Breast epithelium (tissue), 4 donors: ENCODE data around the gene SULT2B1. TPM values are rescaled to one million over a fixed set of nuclear protein-coding genes. Genes with fewer than 3 reads are reported as not detected.
A peak's percentile ranks its signal among the peaks of the same experiment; 100 is the strongest.

ENCODE experiments used
- DNase-seq, 2 donors: peaks; one replicate each; pipeline ENCODE4 v3.0.0-alpha.2; 2019; ENCODE audit warnings: low spot score in 2 of 2
- H3K27ac ChIP-seq, 2 donors: fragments of 200-600 bp; sonication (generic) in 1 of 2; one replicate each; pipeline ENCODE4 v1.5.1; 2016 to 2019; ENCODE audit warnings: mild to moderate bottlenecking in 1 of 2
- H3K27me3 ChIP-seq, 2 donors: fragments of 200-600 bp; sonication (generic) in 1 of 2; one replicate each; pipeline versions ENCODE4 v1.5.1 to v1.6.0; 2017 to 2019; ENCODE audit warnings: control low read depth in 1 of 2, mild to moderate bottlenecking in 1 of 2
- H3K36me3 ChIP-seq: fragments of 200-600 bp; one replicate; pipeline ENCODE4 v1.5.1; 2019
- H3K4me1 ChIP-seq, 2 donors: fragments of 200-600 bp; sonication (generic); one replicate each; pipeline ENCODE4 v1.5.1; 2016 to 2019; ENCODE audit warnings: control low read depth in 1 of 2
- H3K4me3 ChIP-seq, 3 donors: fragments of 200-600 bp; sonication (generic); 1 replicate in 2 of 3; 2 replicates in 1 of 3; pipeline ENCODE4 v1.5.1; 2016 to 2019; ENCODE audit warnings: mild to moderate bottlenecking in 3 of 3, moderate library complexity in 2 of 3
- H3K9me3 ChIP-seq, 2 donors: fragments of 200-600 bp; sonication (generic) in 1 of 2; one replicate each; pipeline ENCODE4 v1.5.1; 2016 to 2019; ENCODE audit warnings: control low read depth in 1 of 2
- CTCF ChIP-seq, 3 donors: fragments of 450-650 bp; IDR thresholded peaks; one replicate each; pipeline ENCODE4 v1.5.1; 2016 to 2017; ENCODE audit warnings: antibody characterized with exemption in 3 of 3, mild to moderate bottlenecking in 3 of 3, moderate library complexity in 3 of 3
- POLR2A ChIP-seq: fragments of 450-650 bp; IDR thresholded peaks from one replicate; pipeline ENCODE4 v1.6.1; 2016; ENCODE audit warnings: antibody characterized with exemption, mild to moderate bottlenecking, moderate library complexity
- POLR2AphosphoS5 ChIP-seq, 3 donors: sonication (generic); formaldehyde crosslinking; IDR thresholded peaks; one replicate each; pipeline ENCODE4 v1.6.1; 2017; ENCODE audit warnings: antibody characterized with exemption in 3 of 3
- intact Hi-C: fragments of 100-400 bp; cut with DNase I; formaldehyde crosslinking; loops from one replicate; pipeline ENCODE4 v1.15.1; 2023; ENCODE audit warnings: low total_unique reads
- total RNA-seq, 3 donors: library from RNA; depleted of rRNA; stranded (reverse); fragments of >200 nt; gene quantifications; one replicate each; pipeline ENCODE4 v1.1.0, GENCODE V29; 2016

Gene SULT2B1
- total RNA-seq, 3 donors from 2014 or later: 5.6 to 7.5 TPM; not detected in 1

DNA sequence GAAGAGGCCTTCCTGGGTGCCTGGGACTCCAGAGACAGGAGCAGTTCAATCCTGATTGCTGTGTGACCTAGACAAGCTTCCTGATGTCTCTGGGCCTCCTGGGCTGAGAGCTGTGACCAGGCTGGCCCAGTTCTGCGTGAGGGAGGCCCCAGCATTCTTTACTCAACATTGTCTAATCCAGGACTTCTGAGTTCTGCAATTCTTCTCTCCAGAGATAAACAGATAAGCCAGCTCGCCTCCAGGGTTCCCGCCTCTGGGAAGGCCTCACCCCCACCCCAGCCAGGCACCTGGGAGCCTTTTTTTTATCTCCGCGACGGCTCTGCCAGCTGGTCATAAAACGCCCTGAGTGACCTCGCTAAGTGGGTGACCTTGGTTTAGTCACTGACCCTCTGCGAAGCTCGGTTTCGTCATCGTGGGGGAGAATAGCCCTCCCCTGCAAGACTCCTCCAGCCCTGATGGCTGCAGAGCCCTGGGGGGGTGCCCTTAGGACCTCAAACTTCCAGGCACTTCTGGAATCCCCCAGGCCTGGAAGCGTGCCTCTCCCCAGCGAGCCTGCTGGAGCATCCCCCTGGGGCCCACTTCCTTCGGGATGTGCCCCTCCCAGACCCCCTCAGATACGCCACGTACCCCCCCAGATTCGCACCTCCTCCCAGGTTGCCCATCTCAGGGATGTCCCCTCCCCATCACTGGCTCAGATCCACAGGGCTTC is 1.9 kb downstream of the SULT2B1 start:
- no peak for DNase-seq
- TF ChIP-seq POLR2A (no peak), CTCF (IDR thresholded peaks at IDR 0.05) (no peak), POLR2AphosphoS5 (IDR thresholded peaks at IDR 0.05) (no peak)
- no peaks in the 10 kb centered on the region for H3K36me3 ChIP-seq
- H3K27ac ChIP-seq: peak overlapping the region; percentile 77 to 78
- no peaks in the 10 kb centered on the region for H3K9me3 ChIP-seq
- H3K4me3 ChIP-seq: no peak overlapping the region
- intact Hi-C loops: no loop called here
- H3K27me3 ChIP-seq: no peaks in the 10 kb centered on the region
- H3K4me1 ChIP-seq: no peaks in the 10 kb centered on the region

GRCh38 chr19:48554385-48555091 is 2.6 kb downstream of the SULT2B1 start:
- Histone ChIP-seq H3K27ac (peak overlapping the region; percentile 77 to 78), H3K9me3 (no peaks in the 10 kb centered on the region), H3K4me3 (no peak overlapping the region), H3K4me1 (no peaks in the 10 kb centered on the region), H3K27me3 (no peaks in the 10 kb centered on the region), H3K36me3 (no peaks in the 10 kb centered on the region)
- intact Hi-C loops: no loop called here
- DNase-seq: no peak
- TF ChIP-seq POLR2AphosphoS5 (IDR thresholded peaks at IDR 0.05): no peak
- TF ChIP-seq CTCF (IDR thresholded peaks at IDR 0.05): no peak
- TF ChIP-seq POLR2A: no peak

DNA sequence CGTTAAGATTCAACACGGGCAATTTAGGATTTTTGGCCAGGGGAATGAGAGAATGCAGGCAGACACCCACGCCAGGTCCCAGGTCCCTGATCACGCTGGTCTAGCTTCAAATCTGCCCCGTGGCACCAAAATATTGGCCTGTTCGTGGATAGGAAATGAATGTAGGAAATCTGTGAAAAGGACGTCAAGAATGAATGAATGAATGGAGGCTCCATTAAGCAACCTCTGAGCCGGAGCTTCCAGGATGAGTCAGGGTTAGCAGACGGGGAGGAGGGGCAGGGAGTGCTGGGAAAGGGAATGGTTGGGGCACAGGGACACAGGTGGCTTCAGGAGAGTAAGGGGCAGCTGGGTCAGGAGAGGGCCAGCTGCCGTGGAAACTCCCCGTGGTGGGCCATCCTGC is 4.2 kb downstream of the SULT2B1 start:
- Histone ChIP-seq H3K4me3 (no peak overlapping the region), H3K36me3 (no peaks in the 10 kb centered on the region), H3K27ac (no peak overlapping the region), H3K27me3 (no peaks in the 10 kb centered on the region), H3K9me3 (no peaks in the 10 kb centered on the region), H3K4me1 (no peaks in the 10 kb centered on the region)
- TF ChIP-seq POLR2A (no peak), CTCF (IDR thresholded peaks at IDR 0.05) (no peak)
- intact Hi-C loops: no loop called here
- no peak for DNase-seq

GRCh38 chr19:48556825-48557224 is 4.9 kb downstream of the SULT2B1 start:
- intact Hi-C loops: no loop called here
- H3K27me3 ChIP-seq: no peaks in the 10 kb centered on the region
- no peak for TF ChIP-seq POLR2AphosphoS5 (IDR thresholded peaks at IDR 0.05)
- no peak for TF ChIP-seq CTCF (IDR thresholded peaks at IDR 0.05)
- TF ChIP-seq POLR2A: no peak
- no peaks in the 10 kb centered on the region for H3K36me3 ChIP-seq
- no peak overlapping the region for H3K27ac ChIP-seq
- H3K4me1 ChIP-seq: no peaks in the 10 kb centered on the region
- H3K4me3 ChIP-seq: no peak overlapping the region
- DNase-seq: no peak
- no peaks in the 10 kb centered on the region for H3K9me3 ChIP-seq

- Histone ChIP-seq H3K27ac (no peak overlapping the region), H3K36me3 (no peaks in the 10 kb centered on the region), H3K4me1 (no peaks in the 10 kb centered on the region), H3K27me3 (no peaks in the 10 kb centered on the region), H3K4me3 (peak overlapping the region; percentile 6 to 22 (median 13)), H3K9me3 (no peaks in the 10 kb centered on the region)
- DNase-seq: no peak
- TF ChIP-seq POLR2A (no peak), CTCF (IDR thresholded peaks at IDR 0.05) (no peak), POLR2AphosphoS5 (IDR thresholded peaks at IDR 0.05) (no peak)
- intact Hi-C loops: no loop called here
Observed at GRCh38 chr19:48558018-48558684, 6.2 kb downstream of the SULT2B1 start.
